Caki2 (cell line): ENCODE data around the gene USP6. TPM values are rescaled to one million over a fixed set of nuclear protein-coding genes. Genes with fewer than 3 reads are reported as not detected.
"Not testable (repeated sequence)": the region's sequence is repeated elsewhere in the genome, so short reads cannot be mapped to it uniquely, and the experiment has no call there.

Source experiments
- DNase-seq: peaks from one replicate; pipeline ENCODE4 v3.0.0-alpha.2; 2015; ENCODE audit warnings: low read depth
- in situ Hi-C: cut with HindIII; loops from 2 replicates; pipeline ENCODE4 v1.10.0; 2016; ENCODE audit warnings: low sequenced_read_pairs, low pct_unique_long_range_greater_than_20kb, mixed read lengths
- total RNA-seq: library from RNA; depleted of rRNA; stranded (reverse); fragments of >200 nt; shearing (Covaris generic); gene quantifications from 2 replicates; pipeline ENCODE4 v1.2.3, GENCODE V29; 2014; ENCODE audit warnings: low replicate concordance

The USP6 gene
- total RNA-seq, 1 experiment from 2014 or later: not detected

DNA sequence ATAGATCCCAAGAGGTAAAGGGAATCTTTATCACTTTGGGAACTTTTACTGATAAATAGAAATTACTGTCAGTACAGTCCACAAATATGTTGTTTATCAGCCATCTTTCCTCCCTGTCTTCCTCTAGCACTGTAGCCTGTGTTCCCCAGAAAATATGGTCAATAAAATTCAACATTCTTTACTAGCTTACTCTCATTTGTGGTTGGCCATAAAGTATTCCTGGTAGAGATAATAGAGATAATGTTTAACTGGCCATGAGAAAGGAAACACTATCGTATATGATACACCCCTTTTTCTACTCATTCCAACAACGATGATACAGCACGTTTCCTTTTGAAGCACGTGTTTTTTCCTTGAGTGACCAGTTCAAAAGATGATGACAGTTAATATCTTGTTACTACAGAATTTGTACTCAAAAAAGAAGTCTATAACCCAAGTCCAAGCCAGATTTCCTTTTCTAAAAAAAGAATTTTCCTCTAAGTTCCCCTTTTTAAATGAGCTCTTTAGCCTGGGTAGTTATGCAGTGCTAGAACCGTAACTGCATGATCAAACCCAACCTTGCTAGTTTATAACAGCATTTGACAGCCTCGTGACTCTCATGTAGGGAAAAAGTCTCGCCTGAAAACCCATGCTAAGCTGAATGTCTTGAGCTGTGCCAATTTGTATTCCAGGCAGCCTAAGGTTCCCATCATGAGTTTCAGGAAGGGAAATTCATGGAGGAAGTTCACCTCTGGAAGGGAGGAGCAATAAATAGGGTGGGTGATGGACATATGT is 50.1 kb downstream of the USP6 start:
- in situ Hi-C loops: not testable (repeated sequence)
- peak; percentile 39 for DNase-seq

DNA sequence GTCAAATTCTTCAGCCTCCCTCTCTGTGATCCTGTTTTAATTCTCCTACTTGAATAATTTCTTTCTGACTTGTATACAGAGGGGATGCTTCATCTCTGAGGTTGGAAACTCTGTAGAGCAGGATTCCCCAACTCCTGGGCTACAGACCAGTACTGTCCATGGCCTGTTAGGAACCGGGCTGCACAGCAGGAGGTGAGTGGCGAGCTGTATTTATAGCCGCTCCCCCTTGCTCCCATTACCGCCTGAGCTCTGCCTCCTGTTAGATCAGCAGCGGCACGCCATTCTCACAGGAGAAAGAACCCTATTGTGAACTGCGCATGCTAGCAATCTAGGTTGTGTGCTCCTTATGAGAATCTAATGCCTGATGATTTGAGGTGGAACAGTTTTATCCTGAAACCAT is 59.2 kb downstream of the USP6 start:
- in situ Hi-C loops, DNase-seq: not testable (repeated sequence)

DNA sequence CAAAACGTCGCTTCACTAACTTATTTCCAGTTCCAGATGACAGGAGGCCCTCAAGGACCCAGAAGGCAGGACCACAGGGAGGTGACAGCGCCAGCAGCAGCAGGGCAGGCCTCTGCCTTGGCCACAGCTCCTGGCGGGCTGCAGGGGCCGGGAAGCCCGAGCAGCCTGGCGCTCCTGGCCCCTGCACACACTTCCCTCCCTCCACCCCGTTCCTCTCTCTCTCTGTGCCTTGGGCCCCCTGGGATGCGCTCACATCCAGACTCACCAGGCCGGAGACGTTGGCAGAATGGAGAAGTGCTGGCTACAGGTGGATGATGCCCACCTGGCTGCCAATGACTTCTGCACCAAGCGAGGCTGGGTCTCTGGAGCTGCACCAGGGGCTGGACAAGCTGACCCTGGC is 63.2 kb downstream of the USP6 start:
- in situ Hi-C loops: no loop called here

DNA sequence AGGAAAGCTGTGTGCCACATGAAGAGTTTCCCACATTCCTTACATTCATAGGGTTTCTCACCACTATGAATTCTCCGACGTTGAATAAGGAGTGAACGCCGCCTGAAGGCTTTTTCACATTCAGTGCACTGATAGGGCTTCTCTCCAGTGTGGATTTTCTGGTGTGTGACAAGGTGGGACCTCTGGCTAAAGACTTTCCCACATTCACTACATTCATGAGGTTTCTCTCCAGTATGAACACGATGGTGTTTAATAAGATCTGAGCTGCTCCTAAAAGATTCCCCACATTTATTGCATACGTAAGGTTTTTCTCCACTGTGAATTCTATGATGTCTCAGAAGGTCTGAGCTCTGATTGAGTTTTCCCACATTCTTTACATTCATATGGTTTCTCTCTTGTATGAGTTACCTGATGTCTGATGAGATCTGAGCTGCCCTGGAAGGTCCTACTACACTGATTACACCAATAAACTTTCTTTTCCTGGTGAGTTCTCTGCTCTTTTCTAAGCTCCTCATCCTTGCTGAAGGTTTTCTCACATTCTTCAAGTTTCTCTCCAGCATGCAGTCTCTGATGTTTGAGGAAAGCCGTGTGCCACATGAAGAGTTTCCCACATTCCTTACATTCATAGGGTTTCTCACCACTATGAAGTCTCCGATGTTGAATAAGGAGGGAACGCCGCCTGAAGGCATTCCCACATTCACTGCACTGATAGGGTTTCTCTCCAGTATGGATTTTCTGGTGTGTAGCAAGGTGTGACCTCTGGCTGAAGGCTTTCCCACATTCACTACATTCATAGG is 65.9 kb downstream of the USP6 start:
- no peak for DNase-seq

More for the DNA sequence above, 63.2 kb downstream of the USP6 start:
- DNase-seq: no peak

DNA sequence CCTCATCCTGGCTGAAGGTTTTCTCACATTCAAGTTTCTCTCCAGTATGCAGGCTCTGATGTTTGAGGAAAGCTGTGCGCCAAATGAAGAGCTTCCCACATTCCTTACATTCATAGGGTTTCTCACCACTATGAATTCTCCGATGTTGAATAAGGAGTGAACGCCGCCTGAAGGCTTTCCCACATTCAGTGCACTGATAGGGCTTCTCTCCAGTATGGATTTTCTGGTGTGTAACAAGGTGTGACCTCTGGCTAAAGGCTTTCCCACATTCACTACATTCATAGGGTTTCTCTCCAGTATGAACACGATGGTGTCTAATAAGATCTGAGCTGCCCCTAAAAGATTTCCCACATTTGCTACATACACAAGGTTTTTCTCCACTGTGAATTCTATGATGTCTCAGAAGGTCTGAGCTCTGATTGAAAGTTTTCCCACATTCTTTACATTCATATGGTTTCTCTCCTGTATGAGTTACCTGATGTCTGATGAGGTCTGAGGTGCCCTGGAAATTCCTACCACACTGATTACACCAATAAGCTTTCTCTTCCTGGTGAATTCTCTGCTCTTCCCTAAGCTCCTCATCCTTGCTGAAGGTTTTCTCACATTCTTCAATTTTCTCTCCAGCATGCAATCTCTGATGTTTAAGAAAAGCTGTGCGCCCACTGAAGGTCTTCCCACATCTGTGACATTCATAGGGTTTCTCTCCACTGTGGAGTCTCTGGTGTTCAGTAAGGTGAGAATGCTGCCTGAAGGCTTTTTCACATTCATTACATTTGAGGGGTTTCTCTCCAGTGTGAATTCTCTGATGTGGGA is 67.0 kb downstream of the USP6 start:
- in situ Hi-C loops: no loop called here
- no peak for DNase-seq

More for the DNA sequence above, 65.9 kb downstream of the USP6 start:
- in situ Hi-C loops: no loop called here

DNA sequence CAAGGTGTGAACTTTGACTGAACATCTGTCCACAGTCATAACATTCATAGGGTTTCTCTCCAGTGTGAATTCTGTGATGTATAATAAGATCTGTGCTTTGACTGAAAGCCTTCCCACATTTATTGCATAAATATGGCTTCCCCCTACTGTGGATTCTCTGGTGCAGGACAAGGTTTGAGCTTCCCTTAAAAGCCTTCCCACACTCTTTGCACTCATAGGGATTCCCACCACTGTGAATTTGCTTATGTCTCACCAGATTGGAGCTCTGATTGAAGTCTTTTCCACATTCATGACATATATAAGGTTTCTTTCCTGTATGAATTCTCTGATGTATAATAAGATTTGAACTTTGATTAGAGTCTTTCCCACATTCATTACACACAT is 67.6 kb downstream of the USP6 start:
- in situ Hi-C loops: no loop called here
- no peak for DNase-seq

DNA sequence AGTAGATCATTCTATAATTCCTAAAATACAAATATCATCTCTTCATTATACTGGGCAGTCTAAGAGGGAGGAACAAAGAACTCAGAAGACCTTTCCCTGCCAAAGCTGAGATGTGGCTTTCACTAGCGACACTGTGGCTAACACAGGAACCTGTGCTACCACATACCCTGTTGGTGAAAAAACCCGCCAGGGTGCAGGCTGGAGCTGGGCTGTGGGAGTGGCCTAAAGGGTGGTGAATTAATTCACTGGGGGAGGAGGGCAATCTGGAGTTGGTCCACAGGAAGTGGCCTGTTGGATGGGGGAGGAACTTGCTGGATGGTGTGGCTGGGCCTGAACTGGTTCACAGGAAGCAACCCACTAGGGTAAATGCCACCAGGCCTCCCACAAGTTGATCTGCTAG is 68.5 kb downstream of the USP6 start:
- in situ Hi-C loops: no loop called here
- no peak for DNase-seq

DNA sequence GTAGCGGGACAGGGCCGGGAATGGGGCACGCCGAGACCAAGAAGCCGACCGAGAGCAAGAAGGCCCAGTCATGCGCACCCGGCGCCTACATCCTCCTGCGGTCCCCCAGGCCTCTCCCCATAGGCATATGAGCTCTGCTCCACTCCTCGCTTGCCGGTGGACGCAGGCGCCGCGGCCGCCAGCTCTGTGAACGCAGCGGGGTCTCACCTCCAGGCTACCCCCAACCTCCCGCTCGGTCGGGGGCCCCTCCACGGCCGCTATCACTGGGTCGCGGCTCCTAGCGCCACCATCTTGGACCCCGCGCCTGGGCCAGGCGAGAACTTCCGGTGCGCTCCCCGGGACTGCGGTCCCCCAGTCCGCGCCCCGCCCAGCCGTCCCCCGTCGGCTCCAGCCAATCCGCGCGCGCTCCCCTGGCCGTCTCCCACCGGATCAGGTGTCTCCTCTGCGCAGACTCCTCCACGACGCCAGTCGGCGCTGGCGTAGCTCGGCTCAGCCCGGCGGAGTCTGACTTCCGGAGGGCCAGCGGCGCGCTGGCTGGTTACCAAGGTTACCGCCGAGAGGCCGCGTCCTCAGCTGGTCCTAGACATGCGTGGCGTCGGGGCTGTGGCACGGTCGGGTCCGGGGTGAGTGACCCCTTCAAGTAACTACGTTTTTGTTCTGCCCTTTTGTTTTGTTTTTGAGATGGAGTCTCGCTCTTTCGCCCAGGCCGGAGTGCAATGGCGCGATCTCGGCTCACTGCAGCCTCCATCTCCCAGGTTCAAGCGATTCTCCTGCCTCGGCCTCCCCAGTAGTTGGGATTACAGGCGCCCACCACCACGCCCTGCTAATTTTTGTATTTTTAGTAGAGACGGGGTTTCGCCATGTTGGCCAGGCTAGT is 75.9 kb downstream of the USP6 start, which contains the start of gene ZNF594:
ZNF594 (minus strand) TSS at position 328 of the 877 bp plus-strand sequence. CDS start 7,612 bp downstream, outside the sequence.
- in situ Hi-C loops: no loop called here
- peak; percentile 87 for DNase-seq

DNA sequence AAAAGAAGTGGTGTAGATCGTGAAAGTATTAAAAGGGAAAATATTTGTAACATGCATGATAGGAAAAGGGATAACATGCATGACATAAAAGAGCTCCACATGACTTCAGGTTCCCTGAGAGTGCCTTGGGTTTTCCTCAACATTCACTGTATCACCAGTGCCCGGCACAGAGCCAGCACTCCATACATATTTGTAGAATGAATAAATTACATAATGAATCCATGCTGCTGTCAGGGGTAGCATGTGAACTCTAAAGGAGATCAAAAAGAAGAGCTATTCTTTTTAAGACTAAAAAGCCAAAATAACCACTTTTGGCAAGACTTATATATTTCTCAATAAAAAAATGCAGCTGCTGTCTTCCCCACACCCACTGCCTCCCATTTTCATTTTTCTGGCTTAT is 78.5 kb downstream of the USP6 start:
- in situ Hi-C loops: no loop called here
- no peak for DNase-seq

DNA sequence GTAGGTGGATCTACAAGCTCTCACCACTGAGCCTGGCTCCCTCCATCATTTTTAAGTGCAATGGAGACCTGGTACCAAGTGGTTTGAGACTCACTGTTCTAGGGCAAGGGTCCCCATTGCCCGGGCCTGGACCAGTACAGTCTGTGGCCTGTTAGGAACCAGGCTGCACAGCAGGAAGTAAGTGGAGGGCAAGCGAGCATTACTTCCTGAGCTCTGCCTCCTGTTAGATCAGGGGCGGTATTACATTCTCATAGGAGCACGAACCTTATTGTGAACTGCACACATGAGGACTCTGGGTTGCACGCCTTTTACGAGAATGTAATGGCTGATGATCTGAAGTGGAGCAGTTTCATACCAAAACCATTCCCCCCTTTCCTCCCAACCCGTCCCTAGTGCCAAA is 82.6 kb downstream of the USP6 start:
- in situ Hi-C loops: no loop called here
- no peak for DNase-seq

DNA sequence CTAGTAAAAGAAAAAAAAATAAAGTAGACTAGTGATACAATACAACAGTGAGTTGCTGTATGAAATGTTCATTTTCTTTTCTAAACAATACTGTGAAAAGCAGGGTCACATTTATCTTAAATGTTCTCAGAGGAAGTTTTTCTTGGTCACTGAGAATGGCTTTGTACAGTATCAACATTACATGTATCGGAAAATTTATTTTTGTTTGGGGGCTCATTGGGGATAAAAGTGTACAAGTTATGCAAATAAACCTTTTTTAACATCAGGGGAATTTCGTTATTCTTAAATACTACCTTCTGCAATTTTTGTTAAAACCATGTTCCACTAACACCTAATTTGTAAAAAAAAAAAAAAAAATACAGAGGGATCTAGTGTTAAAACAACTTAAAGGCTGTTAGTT is 84.5 kb downstream of the USP6 start:
- DNase-seq: no peak
- in situ Hi-C loops: no loop called here

DNA sequence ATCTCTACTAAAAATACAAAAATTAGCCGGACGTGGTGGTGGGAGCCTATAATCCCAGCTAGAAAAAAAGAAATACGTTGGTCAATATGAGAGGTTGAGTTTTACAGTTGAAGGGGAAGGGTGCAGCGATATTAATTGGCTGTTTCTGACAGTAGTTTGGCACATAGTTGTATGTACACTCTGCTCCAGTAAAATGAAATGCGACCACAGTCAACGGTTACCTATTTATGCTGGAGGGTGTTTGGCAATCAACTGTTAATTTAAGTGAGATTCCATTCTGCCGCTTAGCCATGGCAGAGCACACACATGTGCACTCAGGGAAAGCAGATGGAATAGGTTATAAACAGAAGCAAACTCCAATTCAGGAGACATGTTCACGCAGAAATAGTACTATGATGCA is 85.2 kb downstream of the USP6 start:
- DNase-seq: no peak
- in situ Hi-C loops: no loop called here

DNA sequence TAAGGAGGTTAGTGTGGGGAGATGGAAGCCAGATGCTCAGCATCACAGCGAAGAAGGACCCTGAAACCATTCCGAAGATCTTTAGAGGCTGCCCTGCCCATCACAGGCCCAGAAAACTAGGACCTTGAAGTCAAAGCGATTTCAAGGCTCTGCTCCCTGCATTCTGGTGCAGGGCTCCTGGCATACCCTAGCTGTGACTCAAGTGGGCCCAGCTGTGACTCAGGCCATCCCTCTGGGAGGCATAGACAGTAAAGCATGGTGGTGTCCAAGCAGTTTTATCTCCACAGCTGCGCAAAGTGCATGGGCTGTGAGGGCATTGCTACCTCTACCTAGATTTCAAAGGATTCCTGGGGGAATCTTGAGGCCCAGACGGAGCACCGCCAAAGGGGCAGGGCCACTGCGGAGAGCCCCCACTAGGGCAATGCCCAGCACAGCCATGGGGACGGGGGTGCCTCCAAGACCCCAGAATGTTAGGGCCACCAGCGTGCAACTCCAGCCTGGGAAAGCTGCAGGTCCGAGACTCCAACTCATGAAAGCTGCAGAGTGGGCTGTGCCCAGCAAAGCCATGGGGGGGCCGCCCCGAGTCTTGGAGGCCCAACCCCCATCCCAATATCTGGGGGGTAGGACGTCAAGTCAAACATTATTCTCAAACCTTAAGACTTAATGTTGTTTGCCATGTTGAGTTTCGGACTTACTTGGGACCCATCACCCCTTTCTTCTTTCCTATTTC is 87.5 kb downstream of the USP6 start:
- DNase-seq: no peak
- in situ Hi-C loops: no loop called here

DNA sequence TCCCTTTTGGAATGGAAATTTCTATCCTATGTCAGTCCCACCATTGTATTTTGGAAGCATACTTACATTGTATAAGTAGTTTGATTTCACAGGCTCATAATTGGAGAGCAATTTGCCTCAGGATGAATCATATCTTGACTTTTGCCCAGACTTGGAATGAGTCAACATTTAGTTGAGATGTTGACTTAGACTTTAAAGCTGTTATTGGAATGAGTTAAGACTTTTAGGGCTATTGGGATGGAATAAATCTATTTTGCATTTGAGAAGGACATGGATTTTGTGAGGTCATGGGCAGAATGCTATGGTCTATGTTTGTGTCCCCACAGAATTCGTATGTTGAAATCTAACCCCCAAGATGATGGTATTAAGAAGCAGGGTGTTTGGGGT is 88.1 kb downstream of the USP6 start:
- no peak for DNase-seq
- in situ Hi-C loops: no loop called here

DNA sequence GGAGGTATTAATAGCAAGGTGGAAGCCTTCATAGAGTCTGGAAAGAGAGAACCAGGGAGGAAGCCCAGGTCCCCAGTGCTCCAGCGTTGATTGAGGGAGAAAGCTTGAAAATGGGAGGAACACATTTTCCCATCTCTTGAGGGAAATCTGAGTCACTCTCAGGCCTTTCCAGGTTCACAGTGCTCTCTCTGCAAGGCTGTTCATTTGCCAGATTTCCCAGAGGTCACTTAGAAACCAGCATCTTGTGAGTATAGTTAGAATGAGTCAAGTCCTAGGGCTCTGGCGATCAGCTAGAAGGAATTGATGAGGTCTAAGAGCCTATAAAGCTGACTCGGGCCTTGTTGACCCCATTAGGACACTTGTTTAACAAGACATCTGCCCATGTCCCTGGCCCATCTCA is 93.6 kb downstream of the USP6 start:
- no peak for DNase-seq
- in situ Hi-C loops: no loop called here

DNA sequence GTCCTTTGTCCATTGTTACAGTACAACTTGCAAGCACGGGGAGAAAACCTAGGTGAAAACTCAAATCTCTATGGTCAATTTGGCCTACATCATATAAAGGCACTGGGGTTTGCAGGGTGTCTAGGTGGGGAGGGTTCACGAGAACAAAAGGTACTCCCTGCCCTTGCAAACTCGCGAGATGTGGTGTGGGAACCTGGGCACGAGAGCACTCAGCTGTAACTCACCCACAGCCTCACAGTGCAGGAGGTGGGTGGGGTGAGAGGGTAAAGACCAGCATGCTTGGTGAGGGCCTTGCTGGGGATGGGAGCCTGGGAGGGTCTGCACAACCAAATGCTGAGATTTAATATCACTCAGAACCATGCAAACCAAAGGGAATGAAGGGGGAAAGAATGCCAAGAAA is 94.3 kb downstream of the USP6 start:
- no peak for DNase-seq
- in situ Hi-C loops: no loop called here

DNA sequence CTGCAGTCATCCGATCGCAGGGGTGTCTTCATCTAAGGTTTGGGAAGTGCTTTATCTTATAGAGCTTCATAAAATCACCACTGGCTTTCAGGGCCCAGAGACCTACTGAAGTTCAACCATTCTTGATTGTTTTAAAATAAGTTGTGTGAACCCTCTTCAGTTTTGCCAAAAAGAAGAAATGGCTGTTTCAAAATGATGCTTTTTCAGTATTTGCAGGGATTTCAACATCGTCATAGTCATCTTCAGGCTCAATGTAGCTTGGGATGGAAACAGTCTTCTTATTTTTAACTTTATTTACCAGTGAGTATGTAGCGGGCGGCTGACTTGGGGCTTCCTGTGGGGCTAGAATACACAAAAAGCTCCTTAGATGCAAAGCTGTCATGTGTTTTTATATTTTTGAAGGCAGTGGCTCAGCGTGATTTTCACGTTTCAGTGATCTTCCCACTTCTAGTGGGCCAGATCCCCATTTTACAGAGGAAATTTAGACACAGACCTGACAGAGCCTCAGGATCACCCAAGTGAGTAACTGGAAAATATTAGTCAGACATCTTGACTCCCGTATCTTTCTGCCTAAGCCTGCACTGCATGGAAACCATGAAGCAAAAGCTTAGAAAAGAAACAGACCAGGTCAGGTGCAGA is 94.9 kb downstream of the USP6 start:
- in situ Hi-C loops: no loop called here
- no peak for DNase-seq
